Endothelial cell of umbilical vein (primary cell): Measurements from ENCODE around the gene CNMD. TPM values are rescaled to one million over a fixed set of nuclear protein-coding genes. Genes with fewer than 3 reads are reported as not detected.

Source experiments
- BruUV-seq: library from RNA; stranded (reverse); fragments of 400-500 nt; replicated peaks from 2 replicates; lab custom pipeline; 2021; lab: Mats Ljungman, UMichigan
- CTCF ChIA-PET: fragments of 300-600, 350-600 bp; sonication (Branson Sonifier 250); formaldehyde crosslinking; loops from one replicate; lab custom pipeline; 2021; ENCODE audit warnings: antibody characterized with exemption, inconsistent platforms; lab: Charles Lee
- POLR2A ChIA-PET: fragments of 300-600, 350-600 bp; sonication (Branson Sonifier 250); formaldehyde crosslinking; loops from one replicate; lab custom pipeline; 2021; ENCODE audit warnings: antibody characterized with exemption, inconsistent platforms; lab: Charles Lee
- DNase-seq: peaks from one replicate; pipeline ENCODE4 v3.0.0-alpha.2; 2011; ENCODE audit warnings: low read depth, low spot score
- FAIRE-seq: peaks from 2 replicates; lab custom pipeline; 2011; peaks lifted over from hg19 to GRCh38; lab: Jason Lieb, UNC
- H2AFZ ChIP-seq: 2 replicates; pipeline ENCODE4 v1.6.0; 2012; ENCODE audit warnings: low read depth, low read length, control low read depth, inconsistent platforms
- H3K27ac ChIP-seq: 2 replicates; pipeline ENCODE4 v1.5.1; 2011; ENCODE audit warnings: low read depth, mild to moderate bottlenecking, control low read depth, low read length, moderate library complexity; ENCODE audit not compliant: insufficient read depth
- H3K27me3 ChIP-seq, 2 experiments: 2 replicates each; pipeline versions ENCODE4 v1.6.0 to v1.6.1; 2011; ENCODE audit warnings: low read length in 2 of 2, mixed read lengths in 1 of 2; ENCODE audit not compliant: control insufficient read depth in 2 of 2, insufficient read depth in 2 of 2
- H3K36me3 ChIP-seq, 2 experiments: 2 replicates in 1 of 2; 3 replicates in 1 of 2; pipeline ENCODE4 v1.5.1; 2011; ENCODE audit warnings: low read length in 2 of 2, mild to moderate bottlenecking in 1 of 2, moderate library complexity in 1 of 2; ENCODE audit not compliant: control insufficient read depth in 2 of 2, insufficient read depth in 2 of 2; ENCODE audit errors: extremely low read depth in 1 of 2
- H3K4me1 ChIP-seq: 3 replicates; pipeline ENCODE4 v1.5.1; 2011; ENCODE audit warnings: mild to moderate bottlenecking, low read length; ENCODE audit not compliant: control insufficient read depth, insufficient read depth; ENCODE audit errors: extremely low read depth
- H3K4me2 ChIP-seq: 2 replicates; pipeline ENCODE4 v1.6.1; 2011; ENCODE audit warnings: low read length, control low read depth, mixed read lengths; ENCODE audit not compliant: insufficient read depth
- H3K4me3 ChIP-seq, 3 experiments: fragments of 200-600 bp in 1 of 3; sonication (generic), shearing (Covaris generic) in 1 of 3; replicated peaks in 1 of 3; 2 replicates each; pipeline ENCODE4 v1.5.1; 2011 to 2016; ENCODE audit warnings: control low read depth in 3 of 3, low read length in 3 of 3, mild to moderate bottlenecking in 2 of 3, inconsistent platforms in 1 of 3, low read depth in 1 of 3, moderate library complexity in 1 of 3; ENCODE audit not compliant: insufficient read depth in 1 of 3
- H3K79me2 ChIP-seq: 2 replicates; pipeline ENCODE4 v1.6.0; 2012; ENCODE audit warnings: low read length, inconsistent platforms; ENCODE audit not compliant: control insufficient read depth, insufficient read depth
- H3K9ac ChIP-seq: replicated peaks from 2 replicates; pipeline ENCODE3; 2011; ENCODE audit warnings: low read length, control low read depth; ENCODE audit not compliant: insufficient read depth; ENCODE audit errors: extremely low read depth
- H3K9me1 ChIP-seq: replicated peaks from 3 replicates; pipeline ENCODE4 v1.6.0; 2011; ENCODE audit warnings: mild to moderate bottlenecking, low read length; ENCODE audit not compliant: control insufficient read depth, insufficient read depth; ENCODE audit errors: extremely low read depth
- H3K9me3 ChIP-seq: replicated peaks from 2 replicates; pipeline ENCODE4 v1.5.1; 2012; ENCODE audit warnings: low read length, inconsistent platforms; ENCODE audit not compliant: control insufficient read depth, insufficient read depth
- H4K20me1 ChIP-seq: replicated peaks from 2 replicates; pipeline ENCODE3; 2011; ENCODE audit warnings: mild to moderate bottlenecking, low read length; ENCODE audit not compliant: control insufficient read depth, insufficient read depth; ENCODE audit errors: extremely low read depth
- EZH2 ChIP-seq: IDR thresholded peaks from 2 replicates; pipeline ENCODE4 v1.6.1; 2012; ENCODE audit warnings: borderline replicate concordance, low read depth, mild to moderate bottlenecking, moderate library complexity, low read length, inconsistent platforms; ENCODE audit not compliant: severe bottlenecking
- FOS ChIP-seq: IDR thresholded peaks from 2 replicates; pipeline ENCODE4 v1.6.1; 2011; ENCODE audit warnings: mild to moderate bottlenecking, low read length, moderate library complexity, borderline replicate concordance; ENCODE audit not compliant: insufficient read depth
- GATA2 ChIP-seq: IDR thresholded peaks from 2 replicates; pipeline ENCODE4 v1.7.0; 2011; ENCODE audit warnings: low read depth, mild to moderate bottlenecking, moderate library complexity, mixed read lengths, low read length; ENCODE audit not compliant: insufficient read length, insufficient read depth
- JUN ChIP-seq: IDR thresholded peaks from 2 replicates; pipeline ENCODE4 v1.6.1; 2011; ENCODE audit warnings: borderline replicate concordance, low read depth; ENCODE audit not compliant: insufficient read length, insufficient read depth
- MYC ChIP-seq: IDR thresholded peaks from one replicate; pipeline ENCODE4 v1.6.1; 2011; ENCODE audit warnings: mild to moderate bottlenecking, low read depth, low read length
- POLR2A ChIP-seq: IDR thresholded peaks from 2 replicates; pipeline ENCODE4 v1.6.1; 2012; ENCODE audit warnings: low read depth, mild to moderate bottlenecking, control low read depth, low read length
- POLR2AphosphoS5 ChIP-seq: IDR thresholded peaks from 2 replicates; pipeline ENCODE4 v1.6.1; 2012; ENCODE audit warnings: low read depth, mild to moderate bottlenecking, control low read depth, low read length, moderate library complexity; ENCODE audit not compliant: insufficient read depth
- dilution Hi-C: fragments of 300-500 bp; cut with MboI; formaldehyde crosslinking; loops from one replicate; pipeline ENCODE4 v1.15.0; 2019; ENCODE audit warnings: low sequenced_read_pairs; ENCODE audit not compliant: extremely low pct_ligation_motif_present
- intact Hi-C: fragments of 100-400 bp; cut with micrococcal nuclease; formaldehyde crosslinking; loops from one replicate; pipeline ENCODE4 v1.10.0; 2022
- polyA plus RNA-seq, 4 experiments: library from polyadenylated mRNA; depleted of rRNA in 3 of 4; stranded (reverse) in 3 of 4; unstranded in 1 of 4; fragments of >200 nt; gene quantifications; 2 replicates each; pipeline versions ENCODE4 v1.2.1 to v1.2.3, GENCODE V29; 2011 to 2012; ENCODE audit warnings: missing spikeins in 1 of 4
- total RNA-seq: library from RNA; stranded (reverse); gene quantifications from 2 replicates; pipeline ENCODE4 v1.2.3, GENCODE V29; 2021
- TF ChIP-seq, protein P1 (sequence below), 2 donors: IDR thresholded peaks; 1 replicate in 1 of 2; 2 replicates in 1 of 2; pipeline ENCODE4 v1.5.1; 2011; ENCODE audit warnings: low read length in 2 of 2, mild to moderate bottlenecking in 2 of 2, moderate library complexity in 2 of 2, control low read depth in 1 of 2, inconsistent platforms in 1 of 2, low read depth in 1 of 2; ENCODE audit not compliant: insufficient read depth in 1 of 2; ENCODE audit errors: extremely low read depth in 1 of 2
- TF ChIP-seq, protein P2 (sequence below): IDR thresholded peaks from 2 replicates; pipeline ENCODE4 v1.6.1; 2011; ENCODE audit not compliant: insufficient read depth, insufficient read length

The CNMD gene
- total and polyA plus RNA-seq, 2 donors (not counting 3 experiments of a cell fraction or from before 2014, with no cell fraction given) = not detected

DNA sequence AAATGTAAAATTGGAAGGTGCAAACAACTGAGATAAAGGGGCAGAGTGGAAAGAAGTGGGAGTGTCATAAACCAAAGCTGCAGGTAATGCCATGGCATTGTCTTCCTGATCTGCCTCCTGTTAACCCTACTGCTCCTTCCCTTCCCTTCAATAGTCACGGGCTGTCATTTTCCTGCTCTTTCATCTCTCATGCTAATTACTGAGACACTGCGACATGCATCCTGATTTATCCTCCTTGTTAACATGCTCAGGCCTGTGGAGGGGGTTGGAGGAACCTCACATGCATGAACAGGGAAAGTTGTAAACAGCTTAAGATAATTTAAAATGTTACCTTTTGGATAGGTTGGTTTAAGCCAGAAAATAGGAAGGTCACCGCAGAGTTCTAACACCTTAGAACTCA lies 27.2 kb downstream of the CNMD start:
- DNase-seq = no peak
- no peak for FAIRE-seq
- H3K27me3 ChIP-seq = peaks cover 3% of the 10 kb centered on the region in 2 experiments
- no peak overlapping the region for H3K4me2 ChIP-seq
- intact Hi-C loops = loop anchor here (5.0 kb wide), 1 partner anchor 820 kb away; no protein-coding TSS in a partner anchor
- POLR2A ChIA-PET = no interaction called here
- no TSS peak for BruUV-seq
- no peak overlapping the region for H2AFZ ChIP-seq
- no peak overlapping the region for H3K9ac ChIP-seq
- H3K79me2 ChIP-seq = no peaks in the 10 kb centered on the region
- H4K20me1 ChIP-seq = no peaks in the 10 kb centered on the region
- dilution Hi-C loops = no loop called here
- CTCF ChIA-PET = interaction anchor here (1.1 to 2.8 kb wide), 4 partner anchors 12 to 262 kb away, joined by 4 to 12 read pairs (median 7); partner anchors contain the start of gene VPS36
- no peaks in the 10 kb centered on the region for H3K9me3 ChIP-seq
- no peak overlapping the region for H3K27ac ChIP-seq
- no peaks in the 10 kb centered on the region for H3K4me1 ChIP-seq
- H3K36me3 ChIP-seq = no peaks in the 10 kb centered on the region
- no peak overlapping the region for H3K4me3 ChIP-seq
- TF ChIP-seq MYC = no peak
- no peak for TF ChIP-seq POLR2AphosphoS5
- TF ChIP-seq, protein P1, sequence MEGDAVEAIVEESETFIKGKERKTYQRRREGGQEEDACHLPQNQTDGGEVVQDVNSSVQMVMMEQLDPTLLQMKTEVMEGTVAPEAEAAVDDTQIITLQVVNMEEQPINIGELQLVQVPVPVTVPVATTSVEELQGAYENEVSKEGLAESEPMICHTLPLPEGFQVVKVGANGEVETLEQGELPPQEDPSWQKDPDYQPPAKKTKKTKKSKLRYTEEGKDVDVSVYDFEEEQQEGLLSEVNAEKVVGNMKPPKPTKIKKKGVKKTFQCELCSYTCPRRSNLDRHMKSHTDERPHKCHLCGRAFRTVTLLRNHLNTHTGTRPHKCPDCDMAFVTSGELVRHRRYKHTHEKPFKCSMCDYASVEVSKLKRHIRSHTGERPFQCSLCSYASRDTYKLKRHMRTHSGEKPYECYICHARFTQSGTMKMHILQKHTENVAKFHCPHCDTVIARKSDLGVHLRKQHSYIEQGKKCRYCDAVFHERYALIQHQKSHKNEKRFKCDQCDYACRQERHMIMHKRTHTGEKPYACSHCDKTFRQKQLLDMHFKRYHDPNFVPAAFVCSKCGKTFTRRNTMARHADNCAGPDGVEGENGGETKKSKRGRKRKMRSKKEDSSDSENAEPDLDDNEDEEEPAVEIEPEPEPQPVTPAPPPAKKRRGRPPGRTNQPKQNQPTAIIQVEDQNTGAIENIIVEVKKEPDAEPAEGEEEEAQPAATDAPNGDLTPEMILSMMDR (IDR thresholded peaks at IDR 0.05; ENCODE audit: extremely low read depth in 1 of 2, insufficient read depth in 1 of 2, low read depth in 1 of 2, low read length in 2 of 2) = no peak
- TF ChIP-seq, protein P2, sequence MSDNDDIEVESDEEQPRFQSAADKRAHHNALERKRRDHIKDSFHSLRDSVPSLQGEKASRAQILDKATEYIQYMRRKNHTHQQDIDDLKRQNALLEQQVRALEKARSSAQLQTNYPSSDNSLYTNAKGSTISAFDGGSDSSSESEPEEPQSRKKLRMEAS = no peak
- no peak for TF ChIP-seq EZH2
- no peak for TF ChIP-seq JUN
- TF ChIP-seq POLR2A = no peak
- no peak for TF ChIP-seq GATA2
- TF ChIP-seq FOS = no peak
- H3K9me1 ChIP-seq = no peaks in the 10 kb centered on the region
